IPS-NIHi7 (cell line): ENCODE measurements around the gene CASZ1.
A peak's percentile ranks its signal among the peaks of the same experiment; 100 is the strongest.

Experiments used
- DNase-seq: peaks from one replicate; pipeline ENCODE4 v3.0.0; 2012; ENCODE audit warnings: mixed read lengths; ENCODE audit errors: extremely low spot score

The CASZ1 gene

GRCh38 chr1:10653370-10654125 is 142.9 kb downstream of the CASZ1 start:
- DNase-seq: no peak

- no peak for DNase-seq
These were observed 143.8 kb downstream of the CASZ1 start for GRCh38 chr1:10652626-10653025.

- peak; percentile 78 for DNase-seq
These were observed 144.7 kb downstream of the CASZ1 start for GRCh38 chr1:10651793-10652192.

- peak; percentile 69 for DNase-seq
These were observed 145.1 kb downstream of the CASZ1 start for GRCh38 chr1:10651389-10651766.

- no peak for DNase-seq
These were observed 145.7 kb downstream of the CASZ1 start for GRCh38 chr1:10650556-10651388.

- no peak for DNase-seq
These were observed 146.8 kb downstream of the CASZ1 start for GRCh38 chr1:10649517-10650201.

GRCh38 chr1:10648689-10649516 is 147.5 kb downstream of the CASZ1 start:
- no peak for DNase-seq

- DNase-seq: no peak
These were observed 148.9 kb downstream of the CASZ1 start for GRCh38 chr1:10647414-10648170.

- DNase-seq: no peak
These were observed 150.0 kb downstream of the CASZ1 start for GRCh38 chr1:10646347-10646861.

- DNase-seq: no peak
These were observed 151.9 kb downstream of the CASZ1 start for GRCh38 chr1:10644307-10645128.

- DNase-seq: no peak
These were observed 152.7 kb downstream of the CASZ1 start for GRCh38 chr1:10643607-10644306.

GRCh38 chr1:10642403-10643080 is 153.9 kb downstream of the CASZ1 start:
- no peak for DNase-seq

GRCh38 chr1:10641976-10642375 is 154.5 kb downstream of the CASZ1 start:
- DNase-seq: no peak

- DNase-seq: no peak
These were observed 155.4 kb downstream of the CASZ1 start for GRCh38 chr1:10640843-10641553.

- DNase-seq: no peak
These were observed 156.5 kb downstream of the CASZ1 start for GRCh38 chr1:10639775-10640578.

- DNase-seq: peak; percentile 67
These were observed 157.3 kb downstream of the CASZ1 start for GRCh38 chr1:10639011-10639774.
